HG03175 (cell line): ENCODE results near the gene LRFN2.

Experiments
- ATAC-seq: cut with Tn5 transposase; IDR thresholded peaks from one replicate; pipeline ENCODE4 v1.9.1; 2021; ENCODE audit warnings: mild to moderate bottlenecking, moderate library complexity; ENCODE audit not compliant: unreplicated experiment

LRFN2 gene

DNA sequence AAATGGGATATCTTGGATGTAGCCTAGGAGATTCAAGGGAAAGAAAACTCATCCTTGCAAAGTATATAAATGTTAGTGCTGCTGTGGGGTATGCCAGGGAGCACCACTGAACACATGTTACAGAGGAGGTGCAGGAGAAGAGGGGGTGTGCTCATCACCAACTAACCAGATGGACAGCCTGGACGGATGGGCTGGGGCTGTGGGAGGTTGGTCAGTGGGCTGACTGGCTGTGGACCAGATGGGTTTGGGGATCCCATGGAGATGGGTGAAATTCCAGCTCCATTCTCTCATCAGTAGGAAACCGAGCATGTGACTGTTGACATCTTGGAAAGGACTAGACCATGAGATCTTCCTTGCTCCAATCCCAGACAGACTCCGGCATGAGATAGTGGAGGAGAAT lies 201.0 kb downstream of the LRFN2 start:
- no peak for ATAC-seq

DNA sequence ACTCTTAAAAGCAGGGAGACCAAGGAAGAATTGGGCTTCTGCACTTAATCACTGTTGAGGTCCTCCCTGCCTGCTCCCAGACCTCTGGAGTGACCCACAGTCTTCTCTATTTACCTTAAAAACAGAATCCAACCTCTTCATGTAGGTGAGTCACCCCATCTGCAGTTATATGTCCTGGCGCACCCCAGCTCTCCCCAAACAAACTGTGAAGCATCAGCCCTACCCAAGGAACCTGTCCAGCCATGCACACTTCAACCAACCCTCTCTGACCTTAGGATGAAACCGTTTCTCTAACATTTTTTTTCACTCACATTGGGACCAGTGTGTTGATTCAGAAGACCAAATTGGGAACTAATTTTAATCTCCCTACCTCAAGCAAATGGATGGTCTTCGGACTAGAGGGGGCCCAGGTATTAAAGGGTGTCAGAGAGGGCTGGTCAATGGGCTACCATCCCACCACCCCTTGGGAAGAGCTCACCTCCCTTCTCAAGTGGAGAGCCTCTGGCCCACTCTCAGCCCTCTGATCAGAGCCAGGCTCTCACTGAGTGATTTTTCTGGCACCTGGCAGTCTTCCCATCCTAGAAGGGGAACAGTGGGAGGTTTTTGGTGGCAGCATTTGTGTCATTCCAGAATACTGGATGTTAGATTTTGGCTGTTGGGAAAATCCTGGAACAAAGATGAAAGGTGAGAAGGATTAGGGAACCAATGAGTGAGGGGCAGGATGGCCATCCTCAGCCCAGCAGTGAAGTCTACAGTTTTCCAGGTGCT lies 203.6 kb downstream of the LRFN2 start:
- no peak for ATAC-seq

DNA sequence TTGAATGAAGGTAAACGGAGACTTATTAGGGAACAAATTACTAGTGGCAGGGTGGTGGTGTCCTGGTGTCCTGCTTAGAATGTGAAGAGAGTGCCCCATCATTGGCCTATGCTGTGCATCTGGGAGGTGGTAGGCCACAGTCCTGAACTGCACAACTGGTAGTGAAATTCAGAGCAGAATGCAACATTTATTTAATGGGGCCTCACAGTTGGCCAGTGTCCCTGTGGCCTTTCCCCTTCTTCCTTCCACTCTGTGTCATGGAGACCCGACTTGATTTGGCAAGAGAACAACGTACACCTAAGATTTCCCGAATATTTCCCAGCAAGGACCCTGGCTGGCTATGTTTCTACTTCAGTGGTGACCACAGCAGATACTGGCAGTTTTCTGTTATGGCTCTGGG lies 206.9 kb downstream of the LRFN2 start:
- no peak for ATAC-seq

DNA sequence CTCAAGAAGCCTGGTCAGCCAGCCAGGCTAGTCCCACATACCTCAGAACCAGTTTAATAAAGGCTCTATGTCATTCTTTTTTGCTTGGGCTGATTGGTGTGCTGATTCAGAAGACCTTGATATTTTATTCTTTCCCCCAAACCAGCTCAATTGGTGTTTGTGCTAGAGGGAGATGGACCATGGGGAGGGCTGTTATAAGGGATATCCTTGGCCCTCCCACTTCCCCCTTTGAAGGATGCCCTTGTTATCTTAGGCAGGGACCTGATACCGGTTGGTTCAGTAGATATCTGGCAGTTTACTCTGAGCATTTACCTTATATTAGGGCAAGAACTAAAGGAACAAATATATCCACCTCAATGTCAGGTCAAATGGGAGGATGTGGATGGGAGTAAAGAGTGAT lies 207.4 kb downstream of the LRFN2 start:
- ATAC-seq: no peak

DNA sequence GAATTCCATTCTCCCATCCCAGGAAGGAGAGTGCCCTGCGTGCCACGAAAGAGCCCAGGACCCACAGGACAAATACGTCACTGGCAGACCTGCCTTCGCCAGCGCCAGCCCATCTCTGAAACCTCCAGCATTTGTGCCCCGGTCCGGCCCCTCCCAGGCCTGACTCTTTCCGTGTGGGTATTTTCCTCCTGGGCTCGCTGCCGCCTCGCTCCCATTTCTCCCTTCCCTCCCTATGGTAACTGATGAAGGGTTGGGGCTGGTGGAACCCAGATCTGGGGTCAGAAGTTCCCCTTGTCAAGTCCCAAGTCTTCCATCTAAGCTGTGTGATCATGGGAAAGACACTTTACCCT lies 208.5 kb downstream of the LRFN2 start:
- no peak for ATAC-seq

DNA sequence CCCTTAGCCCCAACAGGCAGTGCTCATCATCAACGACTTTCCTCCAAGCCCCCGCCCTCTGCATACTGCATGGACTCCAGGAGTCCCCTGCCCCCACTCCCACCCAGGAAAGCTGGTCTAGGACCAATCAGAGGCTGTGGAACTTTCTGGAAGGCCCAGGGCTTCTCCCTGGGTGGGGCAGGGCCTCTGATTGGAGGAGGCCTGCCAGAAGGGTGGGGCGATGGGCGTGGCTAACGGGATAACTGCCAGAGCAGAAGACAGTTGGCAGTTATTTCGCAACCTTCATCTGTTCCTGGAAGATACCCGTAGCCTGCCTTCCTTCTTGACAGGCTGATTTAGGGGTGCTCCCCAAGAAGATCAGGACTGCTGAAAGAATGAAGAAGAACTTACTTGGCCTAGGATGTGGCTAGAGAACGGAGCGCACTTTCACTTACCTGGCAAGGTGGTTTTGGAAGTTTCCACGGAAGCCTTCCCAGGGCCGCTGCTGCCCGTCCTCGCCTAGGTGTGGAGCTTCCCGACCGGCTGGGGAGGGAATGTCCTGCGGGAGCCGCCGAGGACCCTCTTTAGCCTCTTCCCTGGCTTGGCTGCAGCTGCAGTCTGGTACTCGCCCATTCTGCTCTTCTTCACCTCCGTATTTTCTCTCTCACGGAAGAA lies 209.0 kb downstream of the LRFN2 start:
- ATAC-seq: no peak

DNA sequence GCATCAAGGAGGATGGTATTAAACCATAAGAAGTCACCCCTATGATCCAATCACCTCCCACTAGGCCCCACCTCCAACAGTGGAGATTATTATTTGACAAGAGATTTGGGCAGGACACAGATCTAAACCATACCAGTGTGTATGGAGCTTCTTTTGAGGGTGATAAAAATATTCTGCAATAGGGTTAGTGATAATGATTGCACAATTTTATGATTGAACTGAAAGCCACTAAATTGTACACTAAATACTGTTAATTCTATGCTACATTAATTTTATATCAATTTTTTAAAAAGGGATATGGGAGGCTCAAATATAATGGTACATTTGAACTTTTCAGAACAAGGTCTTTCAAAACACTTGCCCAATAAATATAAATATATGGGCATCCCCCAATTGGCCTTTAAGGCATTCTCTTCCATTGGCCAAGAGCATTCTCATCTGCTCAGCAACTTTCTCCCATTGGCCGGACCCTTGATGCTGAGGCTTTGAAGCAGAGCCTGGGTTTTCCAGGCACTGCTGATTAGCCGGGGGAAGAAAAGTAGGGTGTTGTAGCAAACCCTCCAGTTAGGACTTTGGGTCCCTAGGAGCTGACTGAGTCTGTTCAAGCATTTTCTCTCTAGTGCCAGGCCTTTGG lies 209.9 kb downstream of the LRFN2 start:
- ATAC-seq: no peak

DNA sequence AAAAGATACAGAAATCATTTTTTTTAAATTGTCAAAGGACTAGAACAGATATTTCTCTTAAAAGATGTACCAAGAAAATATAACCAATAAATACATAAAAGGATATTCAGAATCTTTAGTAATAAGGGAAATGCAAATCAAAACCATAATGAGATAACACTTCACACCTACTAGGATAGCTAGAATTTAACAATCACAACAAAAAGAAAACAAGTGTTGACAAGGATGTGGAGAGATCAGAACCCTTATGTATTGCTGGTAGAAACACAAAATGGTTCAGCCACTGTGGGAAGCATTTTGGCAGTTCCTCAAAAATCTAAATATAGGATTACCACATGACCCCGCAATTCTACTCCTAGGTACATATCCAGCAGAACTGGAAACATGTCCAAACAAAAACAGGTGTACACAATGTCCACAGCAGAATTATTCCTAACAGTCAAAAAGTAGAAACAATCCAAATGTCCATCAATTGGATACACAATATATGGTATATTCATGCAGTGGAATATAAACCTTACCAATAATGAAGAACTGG lies 211.0 kb downstream of the LRFN2 start:
- no peak for ATAC-seq

DNA sequence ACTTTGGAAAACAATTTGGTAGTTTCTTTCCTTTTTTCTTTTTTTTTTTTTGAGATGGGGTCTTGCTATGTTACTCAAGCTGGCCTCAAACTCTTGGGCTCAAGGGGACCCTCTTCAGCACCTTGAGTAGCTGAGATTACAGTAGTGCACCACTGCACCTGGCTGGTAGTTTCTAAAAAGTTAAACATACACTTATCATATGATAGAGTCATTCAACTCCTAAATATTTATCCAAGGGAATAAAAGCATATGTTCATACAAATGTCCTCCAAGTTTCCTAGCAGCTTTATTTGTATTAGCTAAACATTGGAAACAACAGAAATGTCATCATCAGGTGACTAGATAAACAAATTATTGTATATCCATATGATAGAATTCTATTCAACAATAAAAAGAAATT lies 213.9 kb downstream of the LRFN2 start:
- no peak for ATAC-seq

DNA sequence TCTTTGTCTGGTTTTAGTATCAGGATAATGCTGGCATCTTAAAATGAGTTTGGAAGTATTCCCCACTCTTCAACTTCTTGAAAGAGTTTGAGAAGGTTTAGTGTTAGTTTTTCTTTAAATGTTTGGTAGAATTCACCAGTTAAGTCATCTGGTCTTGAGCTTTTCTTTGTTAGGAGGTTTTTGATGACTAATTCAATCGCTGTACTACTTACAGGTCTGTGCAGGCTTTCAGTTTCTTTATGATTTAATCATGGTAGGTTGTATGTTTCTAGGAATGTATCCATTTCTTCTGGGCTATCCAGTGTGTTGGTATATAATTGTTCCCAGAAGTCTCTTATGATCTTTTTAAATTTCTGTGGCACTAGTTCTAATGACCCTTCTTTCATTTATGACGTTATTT lies 215.5 kb downstream of the LRFN2 start:
- no peak for ATAC-seq

DNA sequence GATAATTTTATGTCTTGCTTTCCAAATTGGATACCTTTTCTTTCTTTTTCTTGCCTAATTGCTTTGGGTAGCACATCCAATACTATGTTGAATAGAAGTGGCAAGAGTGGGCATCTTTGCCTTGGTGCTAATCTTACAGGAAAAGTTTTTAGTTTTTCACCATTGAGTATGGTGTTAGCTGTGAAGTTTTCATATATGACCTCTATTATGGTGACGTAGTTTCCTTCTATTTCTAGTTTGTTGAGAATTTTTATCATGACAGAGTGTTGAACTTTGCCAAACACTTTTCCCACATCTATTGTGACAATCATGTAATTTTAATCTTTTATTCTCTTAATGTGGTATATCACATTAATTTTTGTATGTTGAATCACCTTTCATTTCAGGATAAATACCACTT lies 216.1 kb downstream of the LRFN2 start:
- no peak for ATAC-seq

DNA sequence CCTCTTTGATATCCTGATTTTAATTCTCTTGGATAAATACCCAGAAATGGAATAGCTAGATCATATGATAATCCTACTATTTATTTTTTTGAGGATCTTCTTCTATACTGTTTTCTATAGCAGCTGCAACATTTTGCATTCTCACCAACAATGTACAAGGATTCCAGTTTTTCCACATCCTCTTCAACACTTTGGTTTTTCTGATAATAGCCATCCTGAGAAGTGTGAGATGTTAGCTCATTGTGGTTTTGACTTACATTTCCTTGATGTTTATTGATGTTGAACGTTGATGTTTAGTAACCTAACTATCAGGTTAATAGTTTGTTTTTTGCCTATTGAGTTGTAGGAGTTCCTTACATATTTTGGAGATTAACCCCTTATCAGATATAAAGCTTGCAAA lies 217.3 kb downstream of the LRFN2 start:
- ATAC-seq: no peak

DNA sequence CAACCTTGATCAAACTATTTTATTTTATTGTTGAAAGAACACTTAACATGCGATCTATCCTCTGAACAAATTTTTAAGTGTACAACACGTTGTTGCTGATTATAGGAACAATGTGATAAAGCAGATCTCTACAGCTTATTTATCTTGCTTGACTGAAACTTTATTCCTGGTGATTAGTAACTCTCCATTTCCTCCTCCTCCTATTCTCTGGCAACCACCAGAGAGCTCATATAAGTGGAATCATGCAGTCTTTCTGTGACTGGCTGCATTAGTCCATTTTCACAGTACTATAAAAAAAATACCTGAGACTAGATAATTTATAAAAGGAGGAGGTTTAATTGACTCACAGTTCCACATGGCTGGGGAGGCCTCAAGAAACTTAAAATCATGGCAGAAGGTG lies 218.1 kb downstream of the LRFN2 start:
- ATAC-seq: no peak

DNA sequence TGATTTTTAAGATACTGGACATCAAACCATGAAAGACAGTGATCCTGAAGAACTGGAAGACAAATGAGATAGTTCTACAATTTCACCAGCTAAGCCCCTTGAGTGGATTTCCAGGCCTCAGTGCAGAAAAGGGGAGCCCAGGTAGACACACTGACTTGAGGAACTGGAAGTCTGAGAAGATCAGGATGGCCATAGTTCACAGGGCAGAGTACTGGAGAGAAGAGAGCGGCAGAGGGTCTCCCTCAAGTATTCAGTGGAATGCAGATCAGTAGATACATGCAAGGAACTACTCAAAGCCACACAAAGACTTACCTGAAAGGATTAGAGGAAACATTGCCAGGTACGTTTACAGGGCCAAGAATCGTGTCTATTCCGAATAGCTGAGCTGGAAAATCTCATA lies 224.3 kb downstream of the LRFN2 start:
- ATAC-seq: no peak

DNA sequence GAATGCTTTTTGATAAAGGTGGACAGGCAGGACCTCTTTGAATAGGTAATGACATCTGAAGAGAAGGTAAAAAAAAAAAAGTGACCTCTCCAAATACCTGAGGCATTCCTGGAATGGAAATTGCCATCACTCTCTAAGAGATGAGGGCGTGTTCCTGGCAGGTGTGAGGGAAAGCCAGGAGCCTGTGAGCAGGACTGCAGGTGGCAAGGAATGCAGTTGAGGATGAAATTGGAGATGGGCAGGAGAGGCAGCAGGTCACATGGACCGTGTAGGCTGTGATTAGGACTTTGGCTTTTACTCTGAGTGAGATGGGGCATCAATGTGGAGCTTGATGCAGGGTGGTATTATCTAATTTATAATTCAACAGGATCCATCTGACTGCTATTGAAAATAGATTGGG lies 227.4 kb downstream of the LRFN2 start:
- ATAC-seq: no peak

DNA sequence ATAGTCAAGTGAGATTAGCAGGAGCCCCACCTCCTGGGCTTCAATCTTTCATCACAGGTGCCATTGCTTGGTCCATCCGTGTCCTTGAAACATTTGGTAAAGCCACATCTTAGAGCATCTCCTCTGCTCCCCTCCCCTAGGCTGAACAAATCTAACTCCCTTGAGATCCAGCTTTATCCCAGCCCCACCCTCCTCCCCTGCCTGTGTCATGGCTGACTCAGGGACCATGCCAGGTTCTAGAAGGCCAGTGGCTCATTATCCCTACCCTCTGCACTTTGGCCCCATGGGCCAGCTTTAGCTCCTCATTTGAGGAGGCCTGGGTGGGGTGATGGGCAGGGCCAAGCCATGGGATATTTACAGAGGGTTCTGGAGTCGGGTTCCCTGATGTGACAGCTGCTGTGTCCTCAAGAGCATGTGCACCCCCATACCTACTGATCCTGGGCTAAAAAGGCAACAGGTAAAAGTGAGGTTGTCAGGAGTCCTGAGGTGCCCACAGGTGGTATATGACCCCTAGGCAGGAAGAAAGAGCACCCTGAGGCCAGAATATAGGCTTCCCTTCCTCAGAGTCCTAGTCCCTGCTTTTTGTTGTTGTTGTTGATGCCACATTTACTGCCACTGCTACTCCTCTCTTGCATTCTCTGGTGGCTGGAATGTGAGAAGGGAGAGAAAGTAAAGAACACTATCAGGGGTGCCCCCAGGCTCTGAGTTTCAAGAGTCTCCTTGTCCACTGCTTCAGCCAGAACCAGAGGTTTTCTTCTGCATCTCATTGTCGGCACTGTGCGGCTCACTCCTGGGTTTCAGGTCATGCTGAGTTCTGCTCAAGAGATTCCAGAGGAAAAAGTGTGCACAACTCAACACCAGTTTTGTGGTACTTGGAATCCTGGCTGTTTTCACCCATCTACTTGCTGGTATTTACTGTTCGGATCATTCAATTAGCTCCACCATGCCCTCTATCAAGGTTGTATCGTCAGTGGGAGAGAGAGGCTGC lies 228.4 kb downstream of the LRFN2 start:
- no peak for ATAC-seq

DNA sequence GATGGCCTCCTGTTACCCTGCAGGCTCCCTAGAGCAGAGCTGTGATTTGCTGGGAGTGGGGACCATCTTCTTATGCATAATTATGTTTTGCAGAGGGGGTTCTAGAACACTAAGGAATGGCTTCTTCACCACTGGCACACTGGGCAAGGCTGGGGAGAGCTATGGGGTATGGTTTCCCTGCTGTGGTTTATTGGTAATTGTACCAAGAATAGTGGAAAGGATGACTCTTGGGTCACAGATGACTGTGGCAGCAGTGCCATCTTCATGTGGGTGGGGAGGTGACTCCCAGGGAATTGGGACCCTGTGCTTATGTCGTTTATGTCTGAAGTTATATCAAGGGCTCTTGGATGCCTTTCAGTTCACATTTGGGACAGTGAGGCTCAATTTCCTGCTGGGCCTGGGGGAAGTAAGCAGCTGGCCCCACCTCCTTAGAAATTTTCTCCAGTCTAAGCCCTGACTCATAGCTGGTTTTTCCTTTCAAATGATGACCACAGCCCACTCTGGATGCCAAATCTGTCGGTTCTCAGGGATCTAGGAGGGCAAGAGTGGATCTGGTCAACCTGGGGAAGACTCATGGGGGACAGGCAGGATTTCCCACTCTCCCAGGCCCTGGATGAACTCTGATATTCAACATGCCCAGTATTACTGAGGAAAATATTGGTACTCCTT lies 230.8 kb downstream of the LRFN2 start:
- ATAC-seq: no peak

DNA sequence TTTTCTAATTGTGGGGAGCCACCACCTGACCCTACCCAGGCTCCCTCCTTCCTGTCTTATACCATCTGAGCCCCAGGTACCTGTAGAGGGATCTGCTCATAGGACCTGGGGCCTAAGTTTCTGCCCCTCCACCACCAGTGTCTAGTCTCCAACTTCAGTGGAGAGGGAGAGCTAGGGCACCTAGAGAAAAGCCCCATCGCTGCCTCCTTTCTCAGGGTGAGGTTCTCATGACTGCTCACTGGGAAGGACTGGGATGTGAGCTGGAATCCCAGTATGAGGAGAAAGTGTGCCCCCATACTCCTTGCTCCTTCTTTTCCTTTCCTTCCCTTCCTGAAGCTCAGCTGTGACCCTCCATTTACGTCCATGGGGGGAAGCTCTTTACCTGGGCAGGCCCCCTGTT lies 231.6 kb downstream of the LRFN2 start:
- no peak for ATAC-seq

DNA sequence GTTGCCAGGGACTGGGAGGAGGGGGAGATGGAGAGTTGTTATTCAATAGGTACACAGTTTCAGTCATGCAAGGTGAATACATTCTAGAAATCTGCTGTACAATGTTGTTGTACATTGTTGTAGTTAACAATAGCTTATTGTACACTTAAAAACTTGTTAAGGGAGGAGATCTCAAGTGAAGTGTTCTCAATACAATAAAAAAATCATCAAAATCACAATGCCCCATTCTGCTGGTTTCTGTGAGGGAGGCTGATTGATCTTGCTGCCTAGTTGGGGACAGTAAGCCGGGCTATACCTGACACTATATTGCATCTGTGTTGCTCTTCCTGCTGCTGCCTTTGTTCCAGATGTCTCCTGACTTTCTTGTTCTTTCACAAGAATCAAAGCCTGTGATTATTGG lies 232.1 kb downstream of the LRFN2 start:
- ATAC-seq: no peak

DNA sequence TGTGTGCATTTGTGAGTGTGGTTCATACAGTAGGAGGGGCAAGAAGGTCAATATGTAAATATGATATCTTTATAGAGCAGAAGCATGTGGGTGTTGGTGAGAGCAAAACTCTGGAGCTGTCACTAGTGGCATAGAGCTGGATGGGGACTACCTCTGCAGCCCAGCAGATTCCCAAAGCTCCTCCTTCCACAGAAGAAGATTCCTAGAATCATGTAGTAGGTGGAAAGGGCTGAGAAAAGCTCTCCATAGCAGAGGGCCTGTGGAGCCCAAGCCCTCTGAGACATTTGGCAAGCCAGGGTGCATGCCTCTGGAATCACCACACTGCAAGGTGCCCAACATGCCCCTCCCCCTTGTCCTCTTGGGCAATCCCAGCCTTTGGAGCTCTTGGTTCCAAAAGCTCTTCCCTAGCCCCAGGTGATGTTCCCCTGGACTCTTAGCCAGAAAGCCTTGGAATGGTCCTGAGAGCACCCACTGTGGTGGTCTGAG lies 233.2 kb downstream of the LRFN2 start:
- no peak for ATAC-seq
